HEK293 (cell line): Measurements from ENCODE around the gene POLR2L.

ENCODE experiments used
- CTCF ChIA-PET: fragments of 350-600 bp; formaldehyde crosslinking; extraction: SDS; loops from one replicate; lab custom pipeline; 2021; ENCODE audit warnings: antibody characterized with exemption; lab: Yijun Ruan, JAX
- POLR2A ChIA-PET: fragments of 300-600 bp; formaldehyde crosslinking; extraction: SDS; loops from one replicate; lab custom pipeline; 2020; ENCODE audit warnings: antibody characterized with exemption, inconsistent platforms; lab: Yijun Ruan, JAX
- H3K27ac ChIP-seq: fragments of 200-500 bp; sonication (Bioruptor generic); 2 replicates; pipeline ENCODE4 v1.5.1; 2014; ENCODE audit warnings: low read depth, low read length, control low read depth, inconsistent platforms; ENCODE audit errors: extremely low read depth
- H3K36me3 ChIP-seq, 2 experiments: fragments of 200-500 bp in 1 of 2; sonication (Bioruptor generic) in 1 of 2; 1 replicate in 1 of 2; 2 replicates in 1 of 2; pipeline ENCODE4 v1.5.1; 2014 to 2017; ENCODE audit warnings: inconsistent platforms in 2 of 2, low read length in 2 of 2; ENCODE audit not compliant: control insufficient read depth in 2 of 2, insufficient read depth in 1 of 2
- H3K4me1 ChIP-seq: fragments of 200-500 bp; sonication (Bioruptor generic); 2 replicates; pipeline ENCODE4 v1.5.1; 2014; ENCODE audit warnings: mild to moderate bottlenecking, low read length, inconsistent platforms; ENCODE audit not compliant: control insufficient read depth, insufficient read depth
- H3K4me3 ChIP-seq: 2 replicates; pipeline ENCODE4 v1.5.1; 2011; ENCODE audit warnings: low read depth, mild to moderate bottlenecking, control low read depth, low read length, moderate library complexity
- H3K9me3 ChIP-seq: fragments of 200-500 bp; sonication (Bioruptor generic); 2 replicates; pipeline ENCODE4 v1.5.1; 2014; ENCODE audit warnings: low read depth, low read length, inconsistent platforms; ENCODE audit not compliant: control insufficient read depth, insufficient read depth
- KLF9 ChIP-seq: fragments of 450-650 bp; formaldehyde crosslinking; IDR thresholded peaks from 2 replicates; pipeline ENCODE4 v1.5.1; 2016; ENCODE audit warnings: missing biosample characterization, missing genetic modification characterization, low read depth
- PRDM2 ChIP-seq: fragments of 450-650 bp; formaldehyde crosslinking; IDR thresholded peaks from 2 replicates; pipeline ENCODE4 v1.5.1; 2016; ENCODE audit warnings: missing biosample characterization, missing genetic modification characterization, borderline replicate concordance
- SP2 ChIP-seq: fragments of 450-650 bp; formaldehyde crosslinking; IDR thresholded peaks from 2 replicates; pipeline ENCODE4 v1.5.1; 2016; ENCODE audit warnings: missing biosample characterization, missing genetic modification characterization
- SP3 ChIP-seq: fragments of 450-650 bp; formaldehyde crosslinking; IDR thresholded peaks from 2 replicates; pipeline ENCODE4 v1.5.1; 2016; ENCODE audit warnings: missing biosample characterization, missing genetic modification characterization
- TRIM28 ChIP-seq: IDR thresholded peaks from 2 replicates; pipeline ENCODE4 v1.6.1; 2011; ENCODE audit warnings: low read length, control low read depth, borderline replicate concordance
- ZBTB48 ChIP-seq: fragments of 450-650 bp; formaldehyde crosslinking; IDR thresholded peaks from 2 replicates; pipeline ENCODE4 v1.5.1; 2016; ENCODE audit warnings: missing biosample characterization, missing genetic modification characterization
- ZFP37 ChIP-seq: fragments of 450-650 bp; formaldehyde crosslinking; IDR thresholded peaks from 2 replicates; pipeline ENCODE4 v1.5.1; 2016; ENCODE audit warnings: missing biosample characterization, missing genetic modification characterization
- ZFP69B ChIP-seq: fragments of 450-650 bp; formaldehyde crosslinking; IDR thresholded peaks from 2 replicates; pipeline ENCODE4 v1.5.1; 2016; ENCODE audit warnings: missing biosample characterization, missing genetic modification characterization
- ZIC2 ChIP-seq: fragments of 450-650 bp; formaldehyde crosslinking; IDR thresholded peaks from 2 replicates; pipeline ENCODE4 v1.5.1; 2016; ENCODE audit warnings: missing biosample characterization, missing genetic modification characterization
- ZNF398 ChIP-seq: fragments of 450-650 bp; formaldehyde crosslinking; IDR thresholded peaks from 2 replicates; pipeline ENCODE4 v1.5.1; 2017; ENCODE audit warnings: missing biosample characterization, missing genetic modification characterization
- ZNF433 ChIP-seq: fragments of 450-650 bp; formaldehyde crosslinking; IDR thresholded peaks from 2 replicates; pipeline ENCODE4 v1.5.1; 2016; ENCODE audit warnings: missing biosample characterization, missing genetic modification characterization, low read depth
- ZNF544 ChIP-seq: fragments of 450-650 bp; formaldehyde crosslinking; IDR thresholded peaks from 2 replicates; pipeline ENCODE4 v1.5.0; 2017; ENCODE audit warnings: missing biosample characterization, missing genetic modification characterization
- ZNF785 ChIP-seq: fragments of 450-650 bp; formaldehyde crosslinking; IDR thresholded peaks from 2 replicates; pipeline ENCODE4 v1.5.1; 2016; ENCODE audit warnings: missing biosample characterization, missing genetic modification characterization
- TF ChIP-seq, protein P1 (sequence below): fragments of 450-650 bp; formaldehyde crosslinking; IDR thresholded peaks from 2 replicates; pipeline ENCODE4 v1.5.1; 2017; ENCODE audit warnings: missing biosample characterization, missing genetic modification characterization
- TF ChIP-seq, protein P2 (sequence below): fragments of 450-650 bp; formaldehyde crosslinking; IDR thresholded peaks from 2 replicates; pipeline ENCODE4 v1.5.1; 2017; ENCODE audit warnings: missing biosample characterization, missing genetic modification characterization

The POLR2L gene

GRCh38 chr11:870418-870817 is 28.1 kb upstream of the POLR2L start (continued):
- TF ChIP-seq PRDM2 (tag by site-specific recombination) (no peak), ZFP69B (tag by site-specific recombination) (no peak), ZBTB48 (tag by site-specific recombination) (no peak), KLF9 (tag by site-specific recombination) (no peak), SP2 (tag by site-specific recombination) (no peak), ZNF398 (tag by site-specific recombination) (no peak), TRIM28 (no peak), SP3 (no peak), ZNF433 (no peak), ZFP37 (tag by site-specific recombination) (no peak), ZNF785 (tag by site-specific recombination) (no peak)
- TF ChIP-seq, protein P1, sequence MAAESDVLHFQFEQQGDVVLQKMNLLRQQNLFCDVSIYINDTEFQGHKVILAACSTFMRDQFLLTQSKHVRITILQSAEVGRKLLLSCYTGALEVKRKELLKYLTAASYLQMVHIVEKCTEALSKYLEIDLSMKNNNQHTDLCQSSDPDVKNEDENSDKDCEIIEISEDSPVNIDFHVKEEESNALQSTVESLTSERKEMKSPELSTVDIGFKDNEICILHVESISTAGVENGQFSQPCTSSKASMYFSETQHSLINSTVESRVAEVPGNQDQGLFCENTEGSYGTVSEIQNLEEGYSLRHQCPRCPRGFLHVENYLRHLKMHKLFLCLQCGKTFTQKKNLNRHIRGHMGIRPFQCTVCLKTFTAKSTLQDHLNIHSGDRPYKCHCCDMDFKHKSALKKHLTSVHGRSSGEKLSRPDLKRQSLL: no peak
- TF ChIP-seq, protein P2, sequence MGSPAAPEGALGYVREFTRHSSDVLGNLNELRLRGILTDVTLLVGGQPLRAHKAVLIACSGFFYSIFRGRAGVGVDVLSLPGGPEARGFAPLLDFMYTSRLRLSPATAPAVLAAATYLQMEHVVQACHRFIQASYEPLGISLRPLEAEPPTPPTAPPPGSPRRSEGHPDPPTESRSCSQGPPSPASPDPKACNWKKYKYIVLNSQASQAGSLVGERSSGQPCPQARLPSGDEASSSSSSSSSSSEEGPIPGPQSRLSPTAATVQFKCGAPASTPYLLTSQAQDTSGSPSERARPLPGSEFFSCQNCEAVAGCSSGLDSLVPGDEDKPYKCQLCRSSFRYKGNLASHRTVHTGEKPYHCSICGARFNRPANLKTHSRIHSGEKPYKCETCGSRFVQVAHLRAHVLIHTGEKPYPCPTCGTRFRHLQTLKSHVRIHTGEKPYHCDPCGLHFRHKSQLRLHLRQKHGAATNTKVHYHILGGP (tag by site-specific recombination): no peak

GRCh38 chr11:870127-870413 is 27.7 kb upstream of the POLR2L start:
- no peaks in the 10 kb centered on the region for H3K9me3 ChIP-seq
- CTCF ChIA-PET: no interaction called here
- H3K36me3 ChIP-seq: peaks cover 0 to 45% of the 10 kb centered on the region in 2 experiments; a peak in 1 of 3 replicates
- POLR2A ChIA-PET: no interaction called here
- H3K27ac ChIP-seq: no peak overlapping the region
- H3K4me3 ChIP-seq: no peak overlapping the region
- H3K4me1 ChIP-seq: no peaks in the 10 kb centered on the region
- TF ChIP-seq ZIC2: peak; percentile 70
- TF ChIP-seq ZNF544 (tag by site-specific recombination): no peak
